KMS-11 (cell line): ENCODE data around the gene CASP7.

Experiments
- H2AFZ ChIP-seq: fragments of 200-600 bp; sonication (generic); 2 replicates; pipeline ENCODE4 v1.6.1; 2016; ENCODE audit warnings: antibody characterized with exemption, mixed run types, low read depth
- H3K27ac ChIP-seq: fragments of 200-600 bp; sonication (generic); 2 replicates; pipeline ENCODE4 v1.6.1; 2016; ENCODE audit warnings: mild to moderate bottlenecking, mixed run types
- H3K27me3 ChIP-seq: fragments of 200-600 bp; sonication (generic); 2 replicates; pipeline ENCODE4 v1.6.1; 2017; ENCODE audit warnings: mild to moderate bottlenecking, low read depth, mixed run types, moderate library complexity; ENCODE audit not compliant: insufficient read depth
- H3K36me3 ChIP-seq: fragments of 200-600 bp; sonication (generic); 2 replicates; pipeline ENCODE4 v1.6.1; 2017; ENCODE audit warnings: mild to moderate bottlenecking, mixed run types; ENCODE audit not compliant: insufficient read depth
- H3K4me1 ChIP-seq: fragments of 200-600 bp; sonication (generic); 2 replicates; pipeline ENCODE4 v1.6.1; 2016; ENCODE audit warnings: mild to moderate bottlenecking, low read depth, mixed run types; ENCODE audit not compliant: poor library complexity, severe bottlenecking
- H3K4me2 ChIP-seq: fragments of 200-600 bp; sonication (generic); 2 replicates; pipeline ENCODE4 v1.7.0; 2016; ENCODE audit warnings: mild to moderate bottlenecking, mixed run types
- H3K4me3 ChIP-seq: fragments of 200-600 bp; sonication (generic); IDR thresholded peaks from 2 replicates; pipeline ENCODE4 v1.6.1; 2017; ENCODE audit warnings: low read depth, low read length, mixed read lengths; ENCODE audit not compliant: insufficient read depth
- H3K79me2 ChIP-seq: fragments of 200-600 bp; sonication (generic); 2 replicates; pipeline ENCODE4 v1.6.1; 2016; ENCODE audit warnings: low read depth, mixed run types; ENCODE audit not compliant: insufficient read depth
- H3K9ac ChIP-seq: fragments of 200-600 bp; sonication (generic); 2 replicates; pipeline ENCODE4 v1.6.1; 2016; ENCODE audit warnings: mild to moderate bottlenecking, mixed run types
- H4K20me1 ChIP-seq: fragments of 200-600 bp; sonication (generic); 2 replicates; pipeline ENCODE4 v1.6.1; 2016; ENCODE audit warnings: mild to moderate bottlenecking, mixed run types; ENCODE audit not compliant: insufficient read depth
- TF ChIP-seq, protein P1 (sequence below): fragments of 200-600 bp; sonication (generic); conservative IDR thresholded peaks from 2 replicates; pipeline ENCODE4 v1.6.1; 2017; ENCODE audit warnings: low read depth, mild to moderate bottlenecking, antibody characterized with exemption, low read length, moderate library complexity, mixed read lengths

The CASP7 gene

DNA sequence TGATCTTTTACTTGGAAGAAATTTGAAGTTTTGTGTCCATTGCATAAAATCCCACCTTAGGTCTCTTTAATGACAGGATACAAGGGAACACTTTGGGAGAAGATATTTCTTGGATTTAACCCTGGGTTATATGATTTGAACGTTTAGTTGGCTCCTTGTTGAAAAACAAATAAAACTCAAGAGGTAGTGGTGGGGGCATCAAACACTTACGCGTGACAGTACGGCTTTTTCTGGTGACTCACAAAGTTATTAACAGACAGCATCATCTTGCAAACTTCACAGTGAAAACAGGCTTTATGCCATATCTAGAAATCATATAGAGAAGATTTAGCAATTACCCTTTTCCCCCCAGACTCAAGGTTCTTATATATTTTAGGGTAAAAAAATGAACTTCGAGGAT lies 16.6 kb upstream of the CASP7 start:
- Histone ChIP-seq H2AFZ (no peak overlapping the region), H3K4me3 (no peak overlapping the region), H3K9ac (no peak overlapping the region), H3K4me1 (no peaks in the 10 kb centered on the region), H4K20me1 (no peaks in the 10 kb centered on the region), H3K36me3 (no peaks in the 10 kb centered on the region), H3K79me2 (no peaks in the 10 kb centered on the region), H3K27ac (no peak overlapping the region), H3K27me3 (no peaks in the 10 kb centered on the region), H3K4me2 (no peak overlapping the region)
- TF ChIP-seq, protein P1, sequence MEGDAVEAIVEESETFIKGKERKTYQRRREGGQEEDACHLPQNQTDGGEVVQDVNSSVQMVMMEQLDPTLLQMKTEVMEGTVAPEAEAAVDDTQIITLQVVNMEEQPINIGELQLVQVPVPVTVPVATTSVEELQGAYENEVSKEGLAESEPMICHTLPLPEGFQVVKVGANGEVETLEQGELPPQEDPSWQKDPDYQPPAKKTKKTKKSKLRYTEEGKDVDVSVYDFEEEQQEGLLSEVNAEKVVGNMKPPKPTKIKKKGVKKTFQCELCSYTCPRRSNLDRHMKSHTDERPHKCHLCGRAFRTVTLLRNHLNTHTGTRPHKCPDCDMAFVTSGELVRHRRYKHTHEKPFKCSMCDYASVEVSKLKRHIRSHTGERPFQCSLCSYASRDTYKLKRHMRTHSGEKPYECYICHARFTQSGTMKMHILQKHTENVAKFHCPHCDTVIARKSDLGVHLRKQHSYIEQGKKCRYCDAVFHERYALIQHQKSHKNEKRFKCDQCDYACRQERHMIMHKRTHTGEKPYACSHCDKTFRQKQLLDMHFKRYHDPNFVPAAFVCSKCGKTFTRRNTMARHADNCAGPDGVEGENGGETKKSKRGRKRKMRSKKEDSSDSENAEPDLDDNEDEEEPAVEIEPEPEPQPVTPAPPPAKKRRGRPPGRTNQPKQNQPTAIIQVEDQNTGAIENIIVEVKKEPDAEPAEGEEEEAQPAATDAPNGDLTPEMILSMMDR = no peak

DNA sequence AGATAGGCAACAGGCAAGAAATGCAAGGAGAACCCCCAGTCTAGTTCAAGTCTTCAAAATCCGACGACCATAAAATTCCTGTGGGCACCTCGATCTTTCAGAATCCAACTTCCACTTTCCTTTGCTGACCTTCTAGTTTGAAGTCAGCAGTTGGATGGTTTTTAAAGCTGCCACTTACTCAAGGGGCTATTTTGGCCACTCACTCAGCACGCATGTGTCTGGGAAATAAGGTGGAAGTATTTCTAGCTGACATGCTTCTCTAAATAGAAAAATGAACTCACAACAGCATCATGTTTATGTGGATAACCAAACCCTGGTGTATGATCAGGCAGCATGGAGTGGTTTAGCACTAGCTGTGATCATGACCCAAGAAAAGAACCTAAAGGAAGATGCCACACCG lies 15.8 kb upstream of the CASP7 start, which contains the start of gene NRAP:
Gene NRAP (minus strand): TSS at position 134 of the 400 bp plus-strand sequence. CDS start 159 bp downstream, outside the sequence.
- Histone ChIP-seq H3K27ac (no peak within 1 kb of the TSS), H3K27me3 (no peaks in the 10 kb centered on the region), H3K4me3 (no peak within 1 kb of the TSS), H3K4me1 (no peaks in the 10 kb centered on the region), H3K36me3 (no peaks in the 10 kb centered on the region), H3K4me2 (no peak within 1 kb of the TSS), H4K20me1 (no peaks in the 10 kb centered on the region), H3K79me2 (no peaks in the 10 kb centered on the region), H3K9ac (no peak within 1 kb of the TSS), H2AFZ (no peak within 1 kb of the TSS)
- TF ChIP-seq, protein P1 = no peak

DNA sequence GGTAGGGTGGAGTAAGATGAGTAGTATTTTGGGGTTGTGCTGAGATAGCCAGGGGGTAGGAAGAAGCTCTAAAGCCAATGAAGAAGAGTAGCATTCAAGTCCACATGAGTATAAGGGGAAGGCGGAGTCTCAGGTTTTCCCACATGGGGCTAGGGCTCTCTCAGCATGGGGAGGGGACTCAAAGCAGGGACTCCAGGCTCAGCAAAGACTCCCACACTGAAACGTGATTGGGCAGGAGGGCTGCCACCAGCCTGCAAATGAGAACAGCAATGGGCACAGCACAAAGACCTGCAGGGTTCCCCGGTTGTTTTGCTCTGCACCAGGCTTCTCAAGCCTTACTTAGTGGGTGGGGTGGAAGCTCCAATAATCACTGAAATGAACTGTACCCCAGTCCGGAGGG lies 14.4 kb upstream of the CASP7 start:
- H3K27ac ChIP-seq = no peak overlapping the region
- TF ChIP-seq, protein P1 = no peak
- H3K9ac ChIP-seq = no peak overlapping the region
- no peaks in the 10 kb centered on the region for H4K20me1 ChIP-seq
- H3K4me1 ChIP-seq = no peaks in the 10 kb centered on the region
- H3K4me3 ChIP-seq = no peak overlapping the region
- no peaks in the 10 kb centered on the region for H3K36me3 ChIP-seq
- no peak overlapping the region for H3K4me2 ChIP-seq
- H3K27me3 ChIP-seq = no peaks in the 10 kb centered on the region
- H3K79me2 ChIP-seq = no peaks in the 10 kb centered on the region
- no peak overlapping the region for H2AFZ ChIP-seq

DNA sequence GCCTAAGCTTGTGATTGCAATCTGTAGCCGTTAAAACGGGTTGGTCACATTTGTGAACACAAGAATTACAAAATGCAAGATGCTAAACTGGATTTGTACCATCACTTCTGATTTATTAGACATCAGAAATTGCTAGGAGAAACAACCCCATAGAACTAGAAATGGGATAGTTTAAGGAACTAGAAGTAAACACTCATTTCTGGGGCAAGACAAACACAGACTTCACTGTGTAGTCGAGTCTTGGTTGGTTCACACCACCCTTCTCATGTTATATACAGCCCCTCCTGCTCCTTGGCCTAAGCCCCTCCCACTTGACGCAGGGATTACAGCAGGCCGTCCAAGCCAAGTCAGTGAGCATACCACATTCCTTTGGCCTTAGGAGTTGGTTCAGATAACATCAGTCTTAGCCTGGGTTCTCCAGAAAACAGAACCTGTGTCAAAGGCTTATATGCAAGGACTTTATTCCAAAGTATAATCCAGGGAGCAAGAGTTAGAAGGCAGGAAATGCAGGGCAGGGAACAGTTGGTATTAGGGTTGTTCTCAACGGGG lies 13.8 kb upstream of the CASP7 start:
- TF ChIP-seq, protein P1 = no peak
- Histone ChIP-seq H3K4me3 (no peak overlapping the region), H3K79me2 (no peaks in the 10 kb centered on the region), H4K20me1 (no peaks in the 10 kb centered on the region), H3K4me1 (no peaks in the 10 kb centered on the region), H3K4me2 (no peak overlapping the region), H3K27ac (no peak overlapping the region), H2AFZ (no peak overlapping the region), H3K27me3 (no peaks in the 10 kb centered on the region), H3K9ac (no peak overlapping the region), H3K36me3 (no peaks in the 10 kb centered on the region)
